Sciatic nerve (tissue), 2 donors: Measurements from ENCODE around the gene VSIG10L2. TPM values are rescaled to one million over a fixed set of nuclear protein-coding genes. Genes with fewer than 3 reads are reported as not detected.
"Not testable (repeated sequence)": the region's sequence is repeated elsewhere in the genome, so short reads cannot be mapped to it uniquely, and the experiment has no call there.

ENCODE experiments used
- ATAC-seq: fragments of 200-7000 bp; cut with Tn5 transposase; one replicate; pipeline ENCODE4 v1.9.1; 2020; ENCODE audit warnings: mild to moderate bottlenecking, moderate library complexity
- DNase-seq: peaks from one replicate; pipeline ENCODE4 v3.0.0-alpha.2; 2020; ENCODE audit warnings: low spot score
- intact Hi-C: fragments of 100-400 bp; cut with DNase I; formaldehyde crosslinking; loops from one replicate; pipeline ENCODE4 v1.14.2; 2022
- total RNA-seq: library from RNA; stranded (reverse); fragmentation: NEBNext Ultra II Directional; extraction: Animal tissue kit (Norgen Biotek cat#: 25700); gene quantifications from one replicate; pipeline ENCODE4 v1.2.1, GENCODE V29; 2021
- donor health status: DM: no; HTN: no; CAD: no.
- donor health status: DM: no; HTN: no; CAD: no.

VSIG10L2 gene
- total RNA-seq, 1 donor from 2014 or later = not detected

GRCh38 chr11:125956391-125957134 is 10.7 kb downstream of the VSIG10L2 start:
- DNase-seq (peak; percentile 63), ATAC-seq (peak; percentile 65)

GRCh38 chr11:125957618-125958332 is 11.9 kb downstream of the VSIG10L2 start:
- no peak for DNase-seq
- no peak for ATAC-seq
- intact Hi-C loops = no loop called here

More at GRCh38 chr11:125956391-125957134, 10.7 kb downstream of the VSIG10L2 start:
- intact Hi-C loops = no loop called here

- DNase-seq (no peak), ATAC-seq (no peak)
- intact Hi-C loops = no loop called here
Measured at GRCh38 chr11:125958872-125959400, 13.1 kb downstream of the VSIG10L2 start.

GRCh38 chr11:125959511-125959910 is 13.7 kb downstream of the VSIG10L2 start:
- no peak for DNase-seq
- ATAC-seq = no peak
- intact Hi-C loops = no loop called here

GRCh38 chr11:125959931-125960330 is 14.1 kb downstream of the VSIG10L2 start:
- intact Hi-C loops = no loop called here
- no peak for DNase-seq
- ATAC-seq = no peak

GRCh38 chr11:125960771-125961170 is 14.9 kb downstream of the VSIG10L2 start:
- DNase-seq = no peak
- no peak for ATAC-seq
- intact Hi-C loops = no loop called here

GRCh38 chr11:125967515-125967914 is 21.7 kb downstream of the VSIG10L2 start:
- DNase-seq (no peak), ATAC-seq (no peak)
- intact Hi-C loops = no loop called here

- DNase-seq = no peak
- no peak for ATAC-seq
- intact Hi-C loops = no loop called here
Measured at GRCh38 chr11:125968354-125968753, 22.5 kb downstream of the VSIG10L2 start.

- intact Hi-C loops = no loop called here
- DNase-seq (no peak), ATAC-seq (no peak)
Measured at GRCh38 chr11:125971618-125972017, 25.8 kb downstream of the VSIG10L2 start.

- no peak for DNase-seq
- ATAC-seq = no peak
- intact Hi-C loops = no loop called here
Measured at GRCh38 chr11:125974284-125974683, 28.4 kb downstream of the VSIG10L2 start.

GRCh38 chr11:125975634-125976033 is 29.8 kb downstream of the VSIG10L2 start:
- intact Hi-C loops = no loop called here
- DNase-seq (no peak), ATAC-seq (no peak)

GRCh38 chr11:125976156-125976555 is 30.3 kb downstream of the VSIG10L2 start:
- intact Hi-C loops = no loop called here
- no peak for ATAC-seq

GRCh38 chr11:125977333-125977732 is 31.5 kb downstream of the VSIG10L2 start:
- no peak for ATAC-seq
- intact Hi-C loops = no loop called here
- DNase-seq = no peak

More at GRCh38 chr11:125976156-125976555, 30.3 kb downstream of the VSIG10L2 start:
- no peak for DNase-seq

- intact Hi-C loops = no loop called here
- DNase-seq = no peak
- peak; percentile 32 for ATAC-seq
Measured at GRCh38 chr11:125978181-125978716, 32.4 kb downstream of the VSIG10L2 start.

- DNase-seq (no peak), ATAC-seq (peak; percentile 78)
- intact Hi-C loops = no loop called here
Measured at GRCh38 chr11:125978778-125979407, 33.0 kb downstream of the VSIG10L2 start.

- intact Hi-C loops = no loop called here
- no peak for DNase-seq
- ATAC-seq = no peak
Measured at GRCh38 chr11:125979511-125979910, 33.7 kb downstream of the VSIG10L2 start.

- ATAC-seq (no peak), DNase-seq (no peak)
- intact Hi-C loops = no loop called here
Measured at GRCh38 chr11:125980436-125980835, 34.6 kb downstream of the VSIG10L2 start.

- ATAC-seq (no peak), DNase-seq (no peak)
- intact Hi-C loops = no loop called here
Measured at GRCh38 chr11:125982348-125982730, 36.5 kb downstream of the VSIG10L2 start.

GRCh38 chr11:125985956-125986355 is 40.1 kb downstream of the VSIG10L2 start:
- intact Hi-C loops, DNase-seq, ATAC-seq: not testable (repeated sequence)
